KBM-7 (cell line): ENCODE measurements around the gene SPATA17.
A peak's percentile ranks its signal among the peaks of the same experiment; 100 is the strongest.
"Not testable (repeated sequence)": the region's sequence is repeated elsewhere in the genome, so short reads cannot be mapped to it uniquely, and the experiment has no call there.

ENCODE experiments used
- DNase-seq: peaks from one replicate; pipeline ENCODE4 v3.0.0-alpha.2; 2015
- in situ Hi-C: fragments of 300-500 bp; cut with MboI; formaldehyde crosslinking; loops from 2 replicates; pipeline ENCODE4 v1.14.3; 2020; ENCODE audit warnings: low sequenced_read_pairs, low pct_unique_long_range_greater_than_20kb, mixed read lengths

Gene SPATA17, protein sequence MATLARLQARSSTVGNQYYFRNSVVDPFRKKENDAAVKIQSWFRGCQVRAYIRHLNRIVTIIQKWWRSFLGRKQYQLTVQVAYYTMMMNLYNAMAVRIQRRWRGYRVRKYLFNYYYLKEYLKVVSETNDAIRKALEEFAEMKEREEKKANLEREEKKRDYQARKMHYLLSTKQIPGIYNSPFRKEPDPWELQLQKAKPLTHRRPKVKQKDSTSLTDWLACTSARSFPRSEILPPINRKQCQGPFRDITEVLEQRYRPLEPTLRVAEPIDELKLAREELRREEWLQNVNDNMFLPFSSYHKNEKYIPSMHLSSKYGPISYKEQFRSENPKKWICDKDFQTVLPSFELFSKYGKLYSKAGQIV

DNA sequence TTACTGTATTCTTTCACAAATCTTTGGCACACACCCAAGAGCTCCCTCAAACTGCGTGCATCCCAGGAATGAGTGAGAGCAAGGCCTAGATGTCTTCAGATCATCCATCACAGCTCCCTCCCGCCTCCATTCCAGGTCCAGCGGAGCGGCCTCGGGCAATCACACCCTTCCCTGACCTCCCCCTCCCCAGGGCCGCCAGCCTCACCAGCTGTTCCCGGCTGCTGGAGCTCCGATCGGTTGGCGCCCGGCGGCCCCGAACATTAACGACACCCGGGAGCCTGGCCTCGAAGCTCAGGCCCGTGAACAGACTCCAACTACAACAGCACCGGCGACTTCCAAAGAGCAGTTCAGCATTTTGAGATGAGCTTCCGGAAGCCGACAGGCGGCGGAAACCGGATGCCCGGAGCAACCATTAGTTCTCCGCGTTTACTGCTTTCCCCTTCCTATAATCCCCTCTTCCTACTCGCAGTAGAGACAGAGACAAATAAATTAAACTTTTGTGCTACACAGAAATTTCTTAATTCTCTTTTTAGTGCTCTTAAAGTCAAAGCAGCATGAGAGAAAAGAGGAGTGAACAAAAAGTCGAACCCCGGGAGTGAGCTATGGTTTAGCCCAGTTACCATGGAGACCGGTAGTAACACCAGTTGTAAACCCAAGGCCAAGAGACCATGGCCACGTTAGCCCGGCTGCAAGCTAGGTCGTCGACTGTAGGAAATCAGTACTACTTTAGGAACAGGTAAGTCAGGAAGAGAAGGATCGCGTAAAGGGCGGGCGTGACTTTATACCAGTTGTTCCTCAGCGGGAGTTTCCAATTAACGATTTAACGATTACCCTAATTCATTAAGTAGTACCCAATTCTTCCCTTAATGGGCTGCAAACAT, at the start of gene SPATA17, which contains the start of gene GPATCH2:
Gene SPATA17 (plus strand): TSS at position 634 of the 881 bp plus-strand sequence. CDS start 35 bp downstream, at position 669.
Gene GPATCH2 (minus strand): TSS at position 380 of the 881 bp plus-strand sequence. CDS start 119 bp downstream, at position 261.
- DNase-seq, result peak; percentile 89
- in situ Hi-C loops, result no loop called here

DNA sequence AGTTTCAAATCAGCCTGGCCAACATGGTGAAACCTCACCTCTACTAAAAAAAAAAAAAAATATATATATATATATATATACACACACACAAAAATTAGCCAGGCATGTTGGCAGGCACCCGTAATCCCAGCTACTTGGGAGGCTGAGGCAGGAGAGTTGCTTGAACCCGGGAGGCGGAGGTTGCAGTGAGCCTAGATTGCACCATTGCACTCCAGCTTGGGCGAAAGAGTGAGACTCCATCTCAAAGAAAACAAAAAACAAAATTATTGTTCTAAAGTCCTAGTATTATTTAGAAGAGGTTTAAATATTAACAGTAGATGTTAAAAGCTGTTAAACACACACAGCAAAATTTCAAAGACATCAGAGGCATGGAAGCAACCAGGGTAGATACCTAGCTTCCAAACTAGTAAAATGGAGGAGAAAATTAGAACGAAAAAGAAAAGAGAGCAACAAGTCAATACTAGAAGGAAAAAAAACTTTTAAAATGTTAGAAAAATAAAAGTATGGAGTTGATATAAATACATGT, 46.8 kb upstream of the SPATA17 start:
- DNase-seq, in situ Hi-C loops: not testable (repeated sequence)

DNA sequence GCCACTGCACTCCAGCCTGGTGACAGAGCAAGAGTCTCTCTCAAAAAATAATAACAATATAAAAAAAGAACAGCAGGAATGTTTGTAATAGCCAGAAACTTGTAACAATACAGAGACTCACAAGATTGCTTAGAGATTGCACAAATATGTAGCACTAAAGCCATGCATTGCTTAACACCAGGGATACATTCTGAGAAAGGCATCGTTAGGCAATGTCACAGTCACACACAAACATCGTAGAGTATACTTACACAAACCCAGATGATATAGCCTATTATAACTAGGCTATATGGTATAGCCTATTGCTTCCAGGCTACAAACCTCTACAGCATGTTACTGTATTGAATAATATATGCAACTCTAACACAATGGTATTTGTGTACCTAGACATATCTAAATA, 45.6 kb upstream of the SPATA17 start:
- DNase-seq, result no peak
- in situ Hi-C loops, result no loop called here

DNA sequence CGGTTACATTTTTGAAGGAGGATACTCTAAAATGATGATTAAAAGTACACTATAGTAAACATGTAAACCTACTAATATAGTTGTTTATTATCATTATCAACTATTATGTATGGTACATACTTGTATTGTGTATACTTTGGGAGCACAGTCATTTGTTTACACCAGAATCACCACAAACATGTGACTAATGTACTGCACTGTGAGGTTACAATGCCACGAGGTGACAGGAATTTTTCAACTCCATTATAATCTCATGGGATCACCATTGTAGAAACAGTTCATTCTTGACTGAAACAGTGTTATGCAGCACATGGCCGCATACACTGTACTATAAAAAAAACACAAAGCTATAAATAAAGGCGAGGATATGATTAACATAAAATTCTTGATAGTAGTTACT, 44.6 kb upstream of the SPATA17 start:
- in situ Hi-C loops, result no loop called here
- no peak for DNase-seq

DNA sequence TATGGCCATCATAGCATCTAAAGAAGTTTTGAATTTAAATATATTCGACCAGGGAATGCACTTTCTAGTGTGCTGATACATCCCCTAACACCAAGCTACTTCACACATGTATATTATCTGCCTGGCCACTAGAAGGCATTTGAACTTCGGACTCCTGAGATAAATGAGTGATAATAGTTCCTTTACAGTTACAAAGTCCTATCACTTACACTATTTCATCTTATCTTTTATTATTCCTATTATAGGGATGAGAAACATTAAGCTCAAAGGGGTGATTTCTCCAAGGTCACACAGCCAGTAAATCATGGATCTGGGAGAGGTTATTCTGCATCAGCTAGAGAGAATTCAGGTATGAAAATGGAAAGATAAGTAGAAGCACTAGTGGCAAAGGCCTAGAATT, 40.5 kb upstream of the SPATA17 start:
- in situ Hi-C loops, result no loop called here
- no peak for DNase-seq

DNA sequence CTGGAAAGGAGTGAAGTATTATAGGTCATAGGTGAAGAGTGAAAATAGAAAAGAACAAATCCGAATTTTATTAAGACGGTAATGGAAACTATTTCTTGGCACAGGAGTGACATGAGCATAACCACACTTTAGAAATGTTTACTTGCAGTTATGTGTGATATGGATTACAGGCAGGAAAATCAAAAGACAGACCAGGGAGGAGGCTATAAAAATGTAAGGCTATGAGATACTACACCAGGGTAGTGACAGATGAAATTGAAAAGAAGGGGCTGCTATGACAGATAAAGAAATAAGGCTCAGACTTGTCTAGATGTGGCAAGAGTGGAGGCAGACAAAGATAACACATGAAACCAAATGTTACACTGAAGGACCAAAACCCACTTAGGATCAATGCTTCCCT, 32.0 kb upstream of the SPATA17 start:
- DNase-seq, result no peak
- in situ Hi-C loops, result no loop called here

DNA sequence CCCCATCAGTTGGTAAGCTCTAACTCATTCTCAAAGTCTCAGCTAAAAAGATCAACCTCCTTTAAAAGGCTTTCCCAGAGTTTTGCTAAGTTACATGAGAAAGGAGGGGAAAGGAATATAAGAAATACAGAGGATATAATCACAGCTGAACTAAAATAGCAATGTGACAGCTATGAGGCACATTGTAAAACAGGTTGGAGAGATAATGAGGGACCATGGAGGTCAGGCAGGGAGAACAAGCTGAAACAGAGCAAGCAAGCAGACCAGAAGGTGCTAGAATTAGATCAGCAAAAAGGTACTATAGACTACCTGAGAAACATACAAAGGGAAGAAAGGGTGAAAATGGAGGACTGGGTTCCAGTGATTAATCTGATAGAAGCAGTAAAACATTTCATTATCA, 28.8 kb upstream of the SPATA17 start:
- no peak for DNase-seq
- in situ Hi-C loops, result no loop called here

DNA sequence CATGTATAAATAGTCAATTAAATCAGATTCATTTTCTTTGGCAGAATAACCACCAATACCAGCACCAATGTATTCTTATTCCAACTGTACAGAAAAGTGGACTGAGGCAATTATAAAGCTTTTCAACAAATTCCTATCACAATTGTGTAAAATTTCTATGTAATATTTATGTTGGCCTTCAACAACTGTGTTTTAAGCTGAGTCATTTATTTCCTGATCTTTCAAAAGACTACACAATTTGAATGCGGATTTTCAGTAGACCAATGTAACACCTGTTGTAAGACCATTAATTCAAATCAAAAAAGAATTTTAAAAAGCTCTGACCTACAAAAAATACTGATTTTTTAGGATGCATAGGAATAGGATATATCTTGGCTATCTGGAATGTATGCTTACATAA, 25.8 kb upstream of the SPATA17 start:
- in situ Hi-C loops, result no loop called here
- DNase-seq, result no peak

DNA sequence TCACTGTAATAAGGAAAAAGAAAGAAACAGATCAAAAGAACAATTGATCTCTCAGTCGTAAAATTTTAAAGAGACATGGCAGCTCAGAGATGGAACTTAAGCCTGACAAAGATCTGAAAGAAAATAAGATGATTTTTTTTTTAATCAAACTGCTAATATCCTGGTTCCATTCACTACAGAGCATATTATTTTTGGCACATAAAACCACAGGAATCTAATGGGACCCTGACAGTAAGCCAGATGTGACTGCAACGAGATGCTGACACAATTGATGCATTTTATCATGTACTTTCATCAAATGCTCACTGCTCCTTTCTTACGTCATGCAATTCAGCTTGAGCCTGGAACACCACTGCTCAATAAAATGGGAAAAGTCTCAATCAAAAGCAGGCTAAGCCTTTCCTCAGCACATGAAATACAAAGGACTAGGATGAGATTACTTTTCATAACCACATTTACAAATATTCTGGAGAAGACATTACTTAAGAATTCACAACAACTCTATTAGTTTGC, 16.9 kb upstream of the SPATA17 start:
- DNase-seq, result no peak
- in situ Hi-C loops, result no loop called here

DNA sequence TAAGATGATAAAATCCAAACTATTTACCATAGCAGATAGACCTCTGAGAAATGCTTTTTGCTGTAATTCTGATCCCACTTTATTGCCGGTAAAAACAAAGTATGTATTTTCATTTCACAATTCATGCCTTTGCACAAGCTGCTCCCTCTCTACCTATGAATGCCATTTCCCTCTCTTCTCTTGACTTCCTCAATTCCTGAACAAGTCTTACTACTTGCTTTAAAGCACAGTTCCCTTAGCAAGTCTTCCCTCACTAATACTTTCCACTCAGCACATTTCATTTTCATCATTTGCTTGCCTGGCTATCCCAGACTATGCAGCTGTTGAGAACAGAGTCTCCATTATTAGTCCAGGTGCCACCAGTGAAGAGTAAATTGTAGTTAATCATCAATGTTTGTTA, 14.0 kb upstream of the SPATA17 start:
- in situ Hi-C loops, result no loop called here
- peak; percentile 28 for DNase-seq

DNA sequence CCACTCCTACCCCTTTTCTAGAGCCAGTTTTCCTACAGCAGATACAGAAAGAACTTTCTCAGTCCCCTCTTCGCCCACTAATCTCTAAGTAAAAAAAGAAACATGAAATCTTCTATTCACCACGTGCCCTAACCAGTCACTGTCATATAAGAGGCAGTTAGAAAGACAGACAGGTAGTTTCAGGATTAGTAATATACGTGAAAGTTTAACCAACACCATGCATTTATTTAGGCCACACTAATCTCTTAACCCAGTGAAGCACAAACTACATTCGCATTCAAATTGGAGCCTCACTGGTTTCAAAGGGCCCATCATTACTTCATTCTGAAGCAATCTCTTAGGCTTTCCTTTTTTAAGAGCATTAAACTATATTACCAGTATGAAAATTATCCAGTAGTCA, 10.3 kb upstream of the SPATA17 start:
- no peak for DNase-seq
- in situ Hi-C loops, result no loop called here

DNA sequence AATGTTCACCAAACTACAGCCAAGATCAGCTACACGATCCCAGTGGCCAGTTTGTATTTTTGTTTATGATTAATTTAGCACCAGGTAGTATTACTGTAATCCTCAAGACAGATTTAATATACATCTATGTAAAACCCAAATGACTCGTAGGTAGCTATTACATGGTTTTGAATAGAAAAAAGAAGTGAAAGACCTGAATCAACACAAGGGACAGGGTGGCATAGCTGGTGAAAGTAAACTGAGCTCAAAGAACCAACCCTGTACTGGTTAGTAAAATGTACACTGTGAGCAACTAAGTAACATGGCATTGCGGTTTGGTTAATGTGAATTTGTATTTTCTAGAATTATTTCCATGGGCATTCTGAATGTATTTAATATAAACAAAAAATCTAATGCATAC, 9.1 kb upstream of the SPATA17 start:
- no peak for DNase-seq
- in situ Hi-C loops, result no loop called here

DNA sequence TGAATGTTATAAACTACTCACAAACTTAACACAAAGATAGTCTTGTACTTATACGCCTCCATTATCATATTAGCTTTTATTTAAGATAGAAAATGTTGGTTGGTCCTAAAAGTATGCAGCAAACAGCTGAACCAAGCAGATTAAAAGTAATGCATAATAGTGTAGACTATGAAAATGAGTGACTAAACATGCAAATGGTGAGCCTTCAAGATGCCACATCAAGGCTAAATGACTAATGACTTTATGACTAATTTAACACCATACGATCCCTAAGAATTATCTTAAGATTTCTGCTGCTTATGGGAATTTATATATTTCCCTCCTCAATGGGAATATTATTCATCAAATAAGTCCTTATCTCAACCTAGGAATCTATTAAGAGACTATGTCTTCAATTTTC, 4.8 kb upstream of the SPATA17 start:
- DNase-seq, result no peak
- in situ Hi-C loops, result no loop called here

DNA sequence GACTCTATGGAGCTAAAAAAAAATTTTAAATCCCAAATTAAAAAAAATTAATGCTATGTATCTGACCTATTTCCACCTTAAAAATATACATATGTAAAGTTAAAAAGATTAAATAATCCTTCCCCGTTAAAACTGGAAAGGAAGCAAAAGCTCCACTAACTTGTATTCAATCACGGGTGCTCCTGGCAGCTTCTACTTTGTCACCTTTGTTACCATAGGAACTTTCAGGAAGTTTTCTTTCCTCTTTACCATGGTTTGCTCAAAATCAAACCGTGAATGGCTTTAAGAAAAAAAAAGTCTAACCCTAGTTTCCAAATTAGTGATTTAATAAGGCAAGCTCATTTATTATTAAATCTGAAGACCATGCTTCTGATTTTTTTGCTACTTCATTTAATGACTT, 3.7 kb upstream of the SPATA17 start:
- no peak for DNase-seq
- in situ Hi-C loops, result no loop called here

DNA sequence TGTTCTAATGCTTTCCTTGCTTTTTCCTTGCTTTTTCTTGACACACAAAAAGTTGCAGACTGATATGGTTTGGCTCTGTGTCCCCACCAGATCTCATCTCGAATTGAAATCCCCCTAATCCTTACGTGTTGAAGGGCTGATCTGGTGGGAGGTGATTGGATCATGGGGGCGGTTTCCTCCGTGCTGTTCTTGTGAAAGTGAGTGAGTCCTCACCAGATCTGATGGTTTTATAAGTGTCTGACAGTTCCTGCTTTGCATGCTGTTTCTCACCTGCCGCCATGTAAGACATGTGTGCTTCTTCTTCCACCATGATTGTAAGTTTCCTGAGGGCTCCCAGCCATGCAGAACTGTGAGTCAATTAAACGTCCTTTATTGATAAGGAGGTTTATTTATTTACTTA, 11.3 kb downstream of the SPATA17 start:
- no peak for DNase-seq
- in situ Hi-C loops, result no loop called here

DNA sequence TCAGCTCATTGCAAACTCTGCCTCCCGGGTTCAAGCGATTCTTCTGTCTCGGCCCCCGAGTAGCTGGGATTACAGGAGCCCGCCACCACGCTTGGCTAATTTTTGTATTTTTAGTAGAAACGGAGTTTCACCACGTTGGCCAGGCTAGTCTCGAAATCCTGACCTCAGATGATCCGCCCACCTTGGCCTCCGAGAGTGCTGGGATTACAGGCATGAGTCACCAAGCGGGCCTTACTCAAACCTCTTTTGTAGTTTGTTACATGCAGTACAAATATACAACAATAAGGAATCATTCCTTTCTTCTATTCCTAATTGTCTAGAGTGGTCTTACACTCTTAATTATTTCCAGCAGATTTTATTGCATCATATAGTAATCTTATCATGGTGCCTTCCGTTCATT, 16.6 kb downstream of the SPATA17 start:
- no peak for DNase-seq
- in situ Hi-C loops, result no loop called here

DNA sequence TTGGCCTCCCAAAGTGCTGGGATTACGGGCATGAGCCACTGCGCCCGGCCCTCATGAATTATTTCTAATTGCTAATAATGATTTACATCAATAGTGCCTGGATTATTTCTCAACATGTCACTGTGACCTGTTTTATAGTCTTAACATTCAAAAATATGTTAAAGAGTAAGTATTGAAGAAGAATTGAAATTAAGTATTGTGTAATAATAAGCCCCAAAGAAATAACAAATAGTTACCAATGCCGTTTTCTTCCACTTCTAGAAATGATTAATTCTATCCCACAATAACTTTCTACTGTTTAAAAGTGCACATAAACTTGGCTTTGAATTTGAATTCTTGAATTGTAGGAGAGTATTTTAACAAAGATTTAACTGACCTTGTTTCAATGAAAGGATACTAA, 19.5 kb downstream of the SPATA17 start:
- in situ Hi-C loops, result no loop called here
- DNase-seq, result no peak

DNA sequence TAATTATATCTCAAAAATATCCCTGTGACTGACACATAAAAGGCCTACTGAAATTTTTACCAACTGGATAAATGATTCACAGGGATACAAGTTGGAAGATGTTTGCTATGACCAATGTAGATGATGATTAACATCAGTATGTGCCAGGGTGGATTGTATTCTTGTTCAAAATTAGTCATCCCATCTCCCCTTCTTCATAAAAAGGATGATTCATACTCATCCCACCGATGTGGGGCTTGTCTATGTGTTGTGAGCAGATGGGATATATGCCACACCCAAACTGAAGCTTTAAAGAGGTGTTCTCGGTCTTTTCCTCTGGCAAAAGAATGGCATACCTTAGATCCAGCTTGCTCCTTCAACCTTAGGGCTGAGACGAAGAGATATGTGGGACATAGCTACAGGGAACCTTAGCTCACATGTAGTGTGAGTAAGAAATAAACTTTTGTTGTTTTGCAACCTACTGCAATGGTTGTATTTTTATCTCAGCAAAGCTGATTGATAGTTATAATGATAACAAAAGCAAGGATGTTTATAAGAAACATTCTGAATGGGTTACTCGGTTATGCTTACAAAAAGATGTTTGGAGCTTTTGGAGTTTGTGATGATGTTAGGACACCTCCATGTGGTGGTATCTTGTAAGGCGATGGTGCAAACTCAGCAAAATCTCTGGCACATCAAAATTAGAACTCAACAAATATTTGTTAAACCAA, 29.4 kb downstream of the SPATA17 start:
- DNase-seq, result no peak
- in situ Hi-C loops, result no loop called here

DNA sequence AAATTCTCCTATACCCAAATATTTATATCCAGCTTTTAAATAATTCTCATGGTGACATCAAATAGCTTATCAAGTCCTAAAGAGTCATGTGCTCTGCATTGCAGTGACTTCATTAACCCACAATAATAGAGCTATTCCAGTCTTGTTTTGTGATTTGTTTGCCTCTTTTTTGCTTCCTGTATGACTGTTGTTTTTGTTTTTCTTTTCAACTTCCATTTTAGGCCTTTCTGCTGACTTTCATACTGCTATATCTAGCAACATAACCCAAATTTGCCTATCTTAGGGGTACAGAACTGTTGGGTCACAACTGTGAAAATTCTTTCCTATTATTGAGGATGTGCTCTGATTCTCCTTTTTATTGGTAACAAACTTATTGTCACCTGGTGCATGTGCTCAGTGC, 30.3 kb downstream of the SPATA17 start:
- DNase-seq, result no peak
- in situ Hi-C loops, result no loop called here
